ENCODE data around the gene EZH2.

EZH2 gene

GRCh38 chr7:148796841-148797240, 87.2 kb downstream of the EZH2 start:
- DNase-seq (ENCODE audit: low read depth): no peak
- H3K4me3 ChIP-seq (ENCODE audit: low read depth, low read length): no peak overlapping the region
- TF ChIP-seq CTCF (conservative IDR thresholded peaks at IDR 0.05; ENCODE audit: low read depth, low read length): no peak

GRCh38 chr7:148794476-148794875, 89.6 kb downstream of the EZH2 start:
- H3K4me3 ChIP-seq (ENCODE audit: low read depth, low read length): no peak overlapping the region
- TF ChIP-seq CTCF (conservative IDR thresholded peaks at IDR 0.05; ENCODE audit: low read depth, low read length): no peak

GRCh38 chr7:148793590-148793989, 90.5 kb downstream of the EZH2 start:
- H3K4me3 ChIP-seq (ENCODE audit: low read depth, low read length): no peak overlapping the region
- DNase-seq (ENCODE audit: low read depth): peak; percentile 15
- TF ChIP-seq CTCF (conservative IDR thresholded peaks at IDR 0.05; ENCODE audit: low read depth, low read length): no peak

More at GRCh38 chr7:148794476-148794875, 89.6 kb downstream of the EZH2 start:
- no peak for DNase-seq (ENCODE audit: low read depth)

- no peak for TF ChIP-seq CTCF (conservative IDR thresholded peaks at IDR 0.05; ENCODE audit: low read depth, low read length)
- no peak overlapping the region for H3K4me3 ChIP-seq (ENCODE audit: low read depth, low read length)
- no peak for DNase-seq (ENCODE audit: low read depth)
Observed at GRCh38 chr7:148791546-148791945, 92.5 kb downstream of the EZH2 start.

- H3K4me3 ChIP-seq (ENCODE audit: low read depth, low read length): no peak overlapping the region
- no peak for TF ChIP-seq CTCF (conservative IDR thresholded peaks at IDR 0.05; ENCODE audit: low read depth, low read length)
- no peak for DNase-seq (ENCODE audit: low read depth)
Observed at GRCh38 chr7:148790850-148791249, 93.2 kb downstream of the EZH2 start.

GRCh38 chr7:148790131-148790726, 93.9 kb downstream of the EZH2 start:
- no peak for TF ChIP-seq CTCF (conservative IDR thresholded peaks at IDR 0.05; ENCODE audit: low read depth, low read length)
- H3K4me3 ChIP-seq (ENCODE audit: low read depth, low read length): no peak overlapping the region
- no peak for DNase-seq (ENCODE audit: low read depth)

GRCh38 chr7:148789220-148789619, 94.9 kb downstream of the EZH2 start:
- H3K4me3 ChIP-seq (ENCODE audit: low read depth, low read length): no peak overlapping the region
- no peak for DNase-seq (ENCODE audit: low read depth)
- no peak for TF ChIP-seq CTCF (conservative IDR thresholded peaks at IDR 0.05; ENCODE audit: low read depth, low read length)
